C4-2B (cell line): ENCODE data around the gene ZNF254.

Experiments
- ZFX ChIP-seq: fragments of 450-650 bp; IDR thresholded peaks from 2 replicates; pipeline ENCODE4 v1.6.1; 2017
- TF ChIP-seq, protein P1 (sequence below): fragments of 450-650 bp; conservative IDR thresholded peaks from 2 replicates; pipeline ENCODE4 v1.5.1; 2017; ENCODE audit warnings: mild to moderate bottlenecking

DNA sequence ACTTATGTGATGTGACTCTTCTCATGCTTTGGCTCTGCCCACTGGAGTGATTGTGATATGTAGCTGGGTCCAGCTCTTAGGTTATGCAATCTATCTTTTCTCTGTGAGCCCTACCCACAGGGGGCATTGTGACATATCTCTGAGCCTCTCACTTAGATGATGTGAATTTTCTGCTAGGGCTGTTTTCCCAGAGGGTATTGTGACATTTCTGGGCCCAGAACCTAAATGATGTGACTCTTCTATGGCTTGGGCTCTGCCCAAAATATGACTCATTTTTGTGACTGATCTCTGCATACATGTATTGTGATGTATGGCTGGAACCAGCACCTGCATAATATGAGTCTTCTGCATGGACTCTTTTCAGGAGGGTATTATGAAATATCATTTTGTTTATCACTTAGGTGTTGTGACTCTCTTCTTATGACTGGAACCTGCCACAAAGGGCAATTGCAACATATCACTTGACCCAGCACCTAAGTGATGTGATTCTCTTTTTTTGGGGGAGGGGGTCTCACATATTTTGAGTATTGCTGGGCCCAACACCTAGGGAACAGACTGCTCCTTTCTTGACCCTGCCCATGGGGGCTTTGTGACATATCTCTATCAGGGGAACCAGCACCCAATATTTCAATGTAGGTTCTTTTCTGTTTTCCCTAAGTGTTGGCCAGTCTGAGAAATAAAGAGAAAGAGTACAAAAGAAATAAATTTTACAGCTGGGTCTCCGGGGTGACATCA lies 12.1 kb upstream of the ZNF254 start:
- TF ChIP-seq, protein P1, sequence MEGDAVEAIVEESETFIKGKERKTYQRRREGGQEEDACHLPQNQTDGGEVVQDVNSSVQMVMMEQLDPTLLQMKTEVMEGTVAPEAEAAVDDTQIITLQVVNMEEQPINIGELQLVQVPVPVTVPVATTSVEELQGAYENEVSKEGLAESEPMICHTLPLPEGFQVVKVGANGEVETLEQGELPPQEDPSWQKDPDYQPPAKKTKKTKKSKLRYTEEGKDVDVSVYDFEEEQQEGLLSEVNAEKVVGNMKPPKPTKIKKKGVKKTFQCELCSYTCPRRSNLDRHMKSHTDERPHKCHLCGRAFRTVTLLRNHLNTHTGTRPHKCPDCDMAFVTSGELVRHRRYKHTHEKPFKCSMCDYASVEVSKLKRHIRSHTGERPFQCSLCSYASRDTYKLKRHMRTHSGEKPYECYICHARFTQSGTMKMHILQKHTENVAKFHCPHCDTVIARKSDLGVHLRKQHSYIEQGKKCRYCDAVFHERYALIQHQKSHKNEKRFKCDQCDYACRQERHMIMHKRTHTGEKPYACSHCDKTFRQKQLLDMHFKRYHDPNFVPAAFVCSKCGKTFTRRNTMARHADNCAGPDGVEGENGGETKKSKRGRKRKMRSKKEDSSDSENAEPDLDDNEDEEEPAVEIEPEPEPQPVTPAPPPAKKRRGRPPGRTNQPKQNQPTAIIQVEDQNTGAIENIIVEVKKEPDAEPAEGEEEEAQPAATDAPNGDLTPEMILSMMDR, result no peak
- no peak for TF ChIP-seq ZFX
